HepG2 (cell line): ENCODE results near the gene NCOA5. TPM values are rescaled to one million over a fixed set of nuclear protein-coding genes. Genes with fewer than 3 reads are reported as not detected.

Source experiments
- E2F1 ChIP-seq: sonication (generic); formaldehyde crosslinking; IDR thresholded peaks from 2 replicates; pipeline ENCODE4 v1.5.0; 2020; ENCODE audit warnings: missing genetic modification reagents
- GFI1 ChIP-seq: sonication (generic); formaldehyde crosslinking; IDR thresholded peaks from 2 replicates; pipeline ENCODE4 v1.5.0; 2020; ENCODE audit warnings: missing genetic modification reagents, mild to moderate bottlenecking, borderline replicate concordance
- HNRNPL ChIP-seq: fragments of 200-400 bp; formaldehyde crosslinking; IDR thresholded peaks from 2 replicates; pipeline ENCODE4 v1.6.1; 2017; ENCODE audit warnings: mild to moderate bottlenecking, low read depth, low read length
- ISL2 ChIP-seq: sonication (generic); formaldehyde crosslinking; IDR thresholded peaks from 2 replicates; pipeline ENCODE4 v1.5.0; 2020; ENCODE audit warnings: missing genetic modification reagents
- ISX ChIP-seq: sonication (generic); formaldehyde crosslinking; conservative IDR thresholded peaks from 2 replicates; pipeline ENCODE4 v1.5.0; 2020; ENCODE audit warnings: missing genetic modification reagents
- KLF16 ChIP-seq, 2 experiments: sonication (generic) in 1 of 2; formaldehyde crosslinking in 1 of 2; IDR thresholded peaks; 2 replicates each; pipeline versions ENCODE4 v1.6.1 to v1.8.0; 2016 to 2023; ENCODE audit warnings: missing genetic modification reagents in 2 of 2, missing compliant biosample characterization in 1 of 2
- LCORL ChIP-seq, 2 experiments: fragments of 450-650 bp in 1 of 2; sonication (generic) in 1 of 2; formaldehyde crosslinking in 1 of 2; IDR thresholded peaks; 2 replicates each; pipeline versions ENCODE4 v1.5.0 to v1.6.1; 2017 to 2020; ENCODE audit warnings: antibody characterized with exemption in 1 of 2, missing genetic modification reagents in 1 of 2
- MED1 ChIP-seq: sonication (generic); formaldehyde crosslinking; IDR thresholded peaks from 2 replicates; pipeline ENCODE4 v1.4.0; 2020; ENCODE audit warnings: missing genetic modification reagents
- MEF2D ChIP-seq: sonication (generic); formaldehyde crosslinking; IDR thresholded peaks from 2 replicates; pipeline ENCODE4 v1.5.1; 2020; ENCODE audit warnings: mild to moderate bottlenecking, missing genetic modification reagents
- MTF2 ChIP-seq: sonication (generic); formaldehyde crosslinking; IDR thresholded peaks from 2 replicates; pipeline ENCODE4 v1.5.0; 2020; ENCODE audit warnings: missing genetic modification reagents, borderline replicate concordance
- NCOA1 ChIP-seq: sonication (generic); formaldehyde crosslinking; IDR thresholded peaks from 2 replicates; pipeline ENCODE4 v1.9.0; 2021; ENCODE audit warnings: missing genetic modification reagents
- NR3C1 ChIP-seq: sonication (generic); formaldehyde crosslinking; IDR thresholded peaks from 2 replicates; pipeline ENCODE4 v1.4.0; 2020; ENCODE audit warnings: missing genetic modification reagents
- PATZ1 ChIP-seq: sonication (generic); formaldehyde crosslinking; IDR thresholded peaks from 2 replicates; pipeline ENCODE4 v1.4.0; 2020; ENCODE audit warnings: missing genetic modification reagents
- PBX2 ChIP-seq: IDR thresholded peaks from 2 replicates; pipeline ENCODE4 v1.6.1; 2016; ENCODE audit warnings: control low read depth
- RARG ChIP-seq: sonication (generic); formaldehyde crosslinking; IDR thresholded peaks from 2 replicates; pipeline ENCODE4 v1.4.0; 2020; ENCODE audit warnings: low read depth, mild to moderate bottlenecking, missing genetic modification reagents
- SNAI1 ChIP-seq: sonication (generic); formaldehyde crosslinking; IDR thresholded peaks from 2 replicates; pipeline ENCODE4 v1.5.0; 2020; ENCODE audit warnings: mild to moderate bottlenecking, missing genetic modification reagents, borderline replicate concordance
- TBX2 ChIP-seq: sonication (generic); formaldehyde crosslinking; IDR thresholded peaks from 2 replicates; pipeline ENCODE4 v1.5.0; 2020; ENCODE audit warnings: missing genetic modification reagents, mild to moderate bottlenecking, borderline replicate concordance
- ZBTB14 ChIP-seq: sonication (generic); formaldehyde crosslinking; IDR thresholded peaks from 2 replicates; pipeline ENCODE4 v1.4.0; 2020; ENCODE audit warnings: missing genetic modification reagents
- ZNF383 ChIP-seq: sonication (generic); formaldehyde crosslinking; IDR thresholded peaks from 2 replicates; pipeline ENCODE4 v1.4.0; 2020; ENCODE audit warnings: missing genetic modification reagents, mild to moderate bottlenecking, borderline replicate concordance
- ZNF503 ChIP-seq: sonication (generic); formaldehyde crosslinking; IDR thresholded peaks from 2 replicates; pipeline ENCODE4 v1.4.0; 2020; ENCODE audit warnings: missing genetic modification reagents
- ZNF816 ChIP-seq: sonication (generic); formaldehyde crosslinking; IDR thresholded peaks from 2 replicates; pipeline ENCODE4 v1.8.0; 2022; ENCODE audit warnings: missing genetic modification reagents, mild to moderate bottlenecking, borderline replicate concordance
- polyA plus RNA-seq, 8 experiments: library from polyadenylated mRNA; depleted of rRNA in 3 of 8; stranded (reverse) in 7 of 8; unstranded in 1 of 8; fragments of >200 nt; fragmentation: Illumina TruSeq in 4 of 8; extraction: Trizol in 4 of 8; gene quantifications; 2 replicates each; pipeline versions ENCODE4 v1.2.1 to v1.2.3, GENCODE V29; 2011 to 2016; ENCODE audit warnings: low read depth in 4 of 8, missing spikeins in 1 of 8, mixed read lengths in 1 of 8; ENCODE audit not compliant: insufficient read depth in 1 of 8
- total RNA-seq, 5 experiments: library from RNA; depleted of rRNA; stranded (reverse); fragments of >200 nt; fragmentation: Illumina TruSeq; extraction: Trizol; gene quantifications; 2 replicates each; pipeline ENCODE4 v1.2.3, GENCODE V29; 2016; ENCODE audit warnings: low read depth in 1 of 5

Gene NCOA5
- total and polyA plus RNA-seq, 2 of the 13 experiments (the other 11 are each of a cell fraction or from before 2014, with no cell fraction given) = 16.5 to 28.4 TPM

- TF ChIP-seq MED1 (CRISPR knock-in tag) (0 out of 2 replicates have a peak, but pooled peaks have one; percentile 30), LCORL (IDR thresholded peaks at IDR 0.05) (no peak), LCORL (CRISPR knock-in tag; IDR thresholded peaks at IDR 0.05) (0 out of 2 replicates have a peak, but pooled peaks have one; percentile 27), TBX2 (CRISPR knock-in tag) (no peak), ZBTB14 (CRISPR knock-in tag) (0 out of 2 replicates have a peak, but pooled peaks have one; percentile 32), KLF16 (CRISPR knock-in tag; IDR thresholded peaks at IDR 0.05) (0 out of 4 replicates have a peak, but pooled peaks of 1 of the 2 experiments have one; percentile 11), PATZ1 (no peak), ZNF816 (CRISPR knock-in tag) (no peak), ZNF503 (CRISPR knock-in tag) (peak; percentile 50; the same call in 1 of the 2 replicates), MEF2D (CRISPR knock-in tag) (no peak), PBX2 (no peak), ISX (CRISPR knock-in tag) (0 out of 2 replicates have a peak, but pooled peaks have one; percentile 42), ZNF383 (CRISPR knock-in tag) (0 out of 2 replicates have a peak, but pooled peaks have one; percentile 8), E2F1 (CRISPR knock-in tag) (peak; percentile 37; the same call in 1 of the 2 replicates), NCOA1 (CRISPR knock-in tag) (peak; percentile 71), ISL2 (CRISPR knock-in tag) (0 out of 2 replicates have a peak, but pooled peaks have one; percentile 19), GFI1 (CRISPR knock-in tag) (0 out of 2 replicates have a peak, but pooled peaks have one; percentile 15), SNAI1 (CRISPR knock-in tag) (peak; percentile 55), NR3C1 (CRISPR knock-in tag) (0 out of 2 replicates have a peak, but pooled peaks have one; percentile 1), HNRNPL (no peak), MTF2 (CRISPR knock-in tag) (peak; percentile 15; the same call in 1 of the 2 replicates), RARG (CRISPR knock-in tag) (0 out of 2 replicates have a peak, but pooled peaks have one; percentile 10)
These were observed 1.2 kb downstream of the NCOA5 start (continued) for GRCh38 chr20:46088409-46089166.
